ENCODE results near the gene TMEM239. TPM values are rescaled to one million over a fixed set of nuclear protein-coding genes. Genes with fewer than 3 reads are reported as not detected.
A peak's percentile ranks its signal among the peaks of the same experiment; 100 is the strongest.

TMEM239 gene
- total RNA-seq, 1 donor from 2014 or later = not detected

DNA sequence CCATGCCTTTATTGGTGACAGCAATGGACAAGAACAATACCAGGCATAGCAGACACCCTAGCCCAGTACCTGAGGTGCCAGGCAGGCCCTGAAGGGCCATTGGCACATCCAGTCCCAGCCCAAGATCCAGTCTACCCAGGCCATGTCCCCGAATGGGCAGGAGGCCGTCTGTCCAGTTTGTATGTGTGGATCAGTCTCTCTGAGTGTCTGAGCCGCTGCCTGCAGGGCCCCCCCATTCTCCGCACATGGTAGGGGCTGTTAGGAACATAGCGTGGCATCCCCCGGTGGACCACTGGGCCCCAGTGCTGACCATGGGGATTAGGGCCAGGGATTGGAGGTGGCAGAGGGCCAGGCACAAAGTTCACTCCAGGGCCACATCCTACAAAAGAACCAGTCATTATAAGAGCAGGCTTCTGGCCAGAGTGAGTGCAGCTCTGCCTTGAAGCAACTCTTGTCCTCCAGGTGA lies 19.2 kb downstream of the TMEM239 start:
- no peak for TF ChIP-seq CTCF (IDR thresholded peaks at IDR 0.05)
- peaks cover 3% of the 10 kb centered on the region for H3K9me3 Mint-ChIP-seq (ENCODE audit: low read depth)
- H3K4me1 Mint-ChIP-seq (ENCODE audit: low read depth) = peaks cover 15% of the 10 kb centered on the region
- DNase-seq (ENCODE audit: low spot score) = no peak
- H3K27ac Mint-ChIP-seq (ENCODE audit: unreplicated experiment) = no peak overlapping the region
- H3K27me3 Mint-ChIP-seq (ENCODE audit: low read depth) = no peaks in the 10 kb centered on the region
- H3K36me3 Mint-ChIP-seq (ENCODE audit: low read depth) = peaks cover 11% of the 10 kb centered on the region
- H3K4me3 Mint-ChIP-seq (ENCODE audit: unreplicated experiment) = no peak overlapping the region

DNA sequence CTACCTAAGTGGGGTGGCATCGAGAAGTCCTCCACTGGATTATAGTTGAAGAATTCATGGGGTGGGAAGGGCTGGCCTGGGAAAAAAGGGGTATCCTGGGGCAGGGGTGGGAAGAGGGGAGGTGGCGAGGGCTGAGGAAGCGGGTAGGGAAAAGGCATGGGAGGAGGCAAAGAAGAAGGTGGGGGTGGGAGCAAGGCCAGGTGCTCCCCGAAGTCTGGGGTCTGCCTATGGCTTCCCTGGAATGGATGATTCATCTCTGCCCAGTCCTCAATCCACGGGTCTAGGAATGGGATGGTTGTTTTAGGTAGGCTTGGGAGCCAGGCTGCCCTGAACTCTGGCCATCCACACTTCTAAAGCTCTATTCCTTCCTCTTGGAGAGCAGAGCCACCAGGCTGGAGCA lies 19.9 kb downstream of the TMEM239 start:
- peaks cover 3% of the 10 kb centered on the region for H3K9me3 Mint-ChIP-seq (ENCODE audit: low read depth)
- no peak for TF ChIP-seq CTCF (IDR thresholded peaks at IDR 0.05)
- no peak for DNase-seq (ENCODE audit: low spot score)
- H3K36me3 Mint-ChIP-seq (ENCODE audit: low read depth) = peaks cover 11% of the 10 kb centered on the region
- no peak overlapping the region for H3K27ac Mint-ChIP-seq (ENCODE audit: unreplicated experiment)
- H3K4me1 Mint-ChIP-seq (ENCODE audit: low read depth) = peaks cover 15% of the 10 kb centered on the region
- no peaks in the 10 kb centered on the region for H3K27me3 Mint-ChIP-seq (ENCODE audit: low read depth)
- H3K4me3 Mint-ChIP-seq (ENCODE audit: unreplicated experiment) = no peak overlapping the region

DNA sequence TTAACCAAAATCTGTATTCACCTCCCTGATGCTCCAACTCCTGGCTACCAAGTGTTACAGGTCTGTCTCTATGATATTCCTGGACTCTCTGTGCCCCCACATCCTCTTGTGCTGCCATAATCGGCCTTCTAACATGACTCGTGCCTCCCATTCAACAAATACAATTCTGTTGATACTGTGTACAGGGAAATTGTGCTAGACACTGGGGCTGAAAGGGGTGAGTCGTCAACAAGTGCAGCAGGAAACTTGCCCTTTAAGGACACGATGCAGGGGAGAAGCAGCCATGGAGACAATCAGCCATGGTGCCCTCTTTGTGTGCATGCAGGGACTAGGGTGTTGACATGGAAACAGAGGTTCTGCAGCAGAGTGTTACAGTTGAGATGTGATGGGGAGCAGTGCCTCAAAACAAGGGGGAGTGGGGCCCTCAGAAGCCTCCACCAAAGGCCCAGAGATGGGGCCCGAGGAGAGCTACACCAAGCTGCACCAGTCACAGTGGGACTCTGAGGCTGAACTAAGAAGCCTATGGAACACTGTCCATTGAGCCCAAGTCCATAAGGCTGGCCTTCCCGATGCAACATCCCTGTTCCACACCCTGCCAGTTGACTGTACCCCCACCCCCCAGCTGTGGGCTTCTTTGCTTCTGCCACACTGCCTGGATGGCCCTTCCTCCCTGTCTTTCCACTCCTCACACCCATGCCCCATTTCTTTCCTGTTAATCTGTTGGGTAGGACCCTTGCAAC lies 21.2 kb downstream of the TMEM239 start:
- H3K36me3 Mint-ChIP-seq (ENCODE audit: low read depth) = peaks cover 11% of the 10 kb centered on the region
- no peaks in the 10 kb centered on the region for H3K9me3 Mint-ChIP-seq (ENCODE audit: low read depth)
- TF ChIP-seq CTCF (IDR thresholded peaks at IDR 0.05) = no peak
- no peak overlapping the region for H3K4me3 Mint-ChIP-seq (ENCODE audit: unreplicated experiment)
- H3K27me3 Mint-ChIP-seq (ENCODE audit: low read depth) = no peaks in the 10 kb centered on the region
- no peak for DNase-seq (ENCODE audit: low spot score)
- H3K4me1 Mint-ChIP-seq (ENCODE audit: low read depth) = peaks cover 13% of the 10 kb centered on the region
- no peak overlapping the region for H3K27ac Mint-ChIP-seq (ENCODE audit: unreplicated experiment)

DNA sequence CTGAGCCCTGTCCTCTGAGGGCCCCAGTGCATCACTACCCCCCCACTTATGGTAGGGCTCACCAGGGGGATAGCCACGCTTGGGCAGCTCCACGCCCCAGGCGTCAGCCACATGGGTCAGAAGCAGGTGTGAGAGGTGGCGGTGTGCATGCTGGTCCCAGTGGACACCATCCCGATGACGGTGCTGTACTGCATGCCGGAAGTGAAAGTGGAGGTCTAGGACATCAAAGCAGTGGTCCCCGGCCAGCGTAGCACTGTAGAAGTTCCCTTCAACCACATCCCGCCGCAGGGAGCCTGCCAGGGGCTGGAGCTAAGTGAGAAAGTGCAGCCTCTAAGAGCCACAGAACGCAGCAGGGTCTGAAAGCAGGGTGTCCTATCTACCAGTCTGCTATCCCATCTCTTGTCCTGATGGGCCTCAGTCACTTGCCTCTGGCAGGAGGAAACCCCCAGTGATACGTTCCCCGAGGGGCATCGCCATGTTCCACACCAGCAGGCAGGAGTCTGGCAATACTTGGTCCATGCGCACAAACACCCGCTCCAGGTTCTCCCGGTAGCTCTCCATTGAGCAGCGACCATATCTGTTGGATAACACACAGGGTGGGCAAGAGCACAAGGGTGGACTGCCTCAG lies 22.1 kb downstream of the TMEM239 start:
- peaks cover 13% of the 10 kb centered on the region for H3K4me1 Mint-ChIP-seq (ENCODE audit: low read depth)

More for the DNA sequence above, 22.1 kb downstream of the TMEM239 start:
- DNase-seq (ENCODE audit: low spot score) = no peak
- Mint-ChIP-seq H3K27ac (ENCODE audit: unreplicated experiment) (no peak overlapping the region), H3K36me3 (ENCODE audit: low read depth) (peaks cover 11% of the 10 kb centered on the region), H3K4me3 (ENCODE audit: unreplicated experiment) (peak overlapping the region; percentile 35), H3K9me3 (ENCODE audit: low read depth) (no peaks in the 10 kb centered on the region), H3K27me3 (ENCODE audit: low read depth) (no peaks in the 10 kb centered on the region)
- no peak for TF ChIP-seq CTCF (IDR thresholded peaks at IDR 0.05)
